ENCODE measurements around the gene RACK1.

RACK1 gene

DNA sequence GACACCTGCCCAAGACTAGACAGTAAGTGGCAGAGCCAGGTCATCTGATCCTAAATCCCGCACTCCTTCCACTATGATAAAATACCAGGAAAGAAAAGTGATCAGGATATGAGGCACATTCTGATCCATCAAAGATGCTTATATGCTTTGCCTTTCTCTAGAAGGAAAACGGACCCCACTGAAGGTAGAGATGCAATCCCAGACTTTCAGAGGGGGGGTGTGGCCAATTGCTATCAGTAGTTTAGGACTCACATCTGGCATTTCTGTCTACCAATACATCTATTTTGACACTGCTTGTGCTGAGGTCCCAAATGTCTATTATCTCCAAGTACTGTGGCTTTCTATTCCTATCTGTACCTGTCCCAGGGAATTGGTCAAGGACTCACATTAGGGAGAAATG is 15.6 kb upstream of the RACK1 start:
- no peak for DNase-seq

DNA sequence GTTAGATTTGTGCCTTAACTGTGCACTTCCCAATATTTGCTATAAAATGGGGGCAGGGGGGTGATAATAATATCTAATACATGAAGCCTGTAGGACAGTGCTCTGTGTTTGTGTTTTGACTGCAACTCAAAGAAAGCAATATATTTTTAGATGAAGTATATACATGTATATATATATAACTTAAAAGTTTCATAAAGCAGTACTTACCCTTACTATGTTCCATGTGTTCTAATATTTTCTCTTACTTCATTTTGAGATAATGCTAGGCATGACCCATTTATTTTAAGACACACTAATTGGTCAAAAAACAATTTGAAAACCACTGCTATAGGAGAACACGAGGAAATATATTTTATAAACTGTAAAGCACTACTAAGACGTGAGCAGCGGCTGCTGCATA is 14.9 kb upstream of the RACK1 start:
- no peak for DNase-seq

DNA sequence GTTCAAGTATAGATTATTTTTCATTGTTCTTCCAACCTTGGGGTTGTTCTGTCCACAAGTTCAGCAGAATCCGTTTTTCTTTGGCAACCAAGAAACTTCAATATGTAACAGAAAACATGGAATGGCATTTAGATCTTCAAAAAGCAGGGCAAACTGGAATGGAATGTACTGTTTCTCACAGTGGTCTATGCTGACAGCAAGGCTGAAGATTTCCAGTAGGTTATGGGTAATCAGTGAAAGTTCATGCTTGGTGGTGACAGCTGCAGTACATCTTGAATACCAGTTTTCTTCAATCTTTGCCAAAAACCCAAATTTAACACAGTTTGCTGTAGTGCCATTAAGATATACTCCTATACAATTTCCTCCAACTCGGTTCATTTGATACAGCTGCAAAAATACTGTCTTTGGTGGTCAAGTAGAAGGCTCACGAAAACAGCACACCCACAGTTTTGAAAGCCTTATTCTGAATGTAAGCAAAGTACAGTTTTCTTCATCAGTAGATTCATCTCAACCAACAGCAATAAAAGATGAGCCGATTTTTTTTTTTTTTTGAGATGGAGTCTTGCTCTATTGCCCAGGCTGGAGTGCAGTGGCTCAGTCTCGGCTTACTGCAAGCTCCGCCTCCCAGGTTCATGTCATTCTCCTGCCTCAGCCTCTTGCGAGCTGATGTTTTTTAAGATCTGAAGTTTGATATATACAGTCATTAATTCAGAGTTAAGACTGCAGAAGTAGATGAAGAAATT is 12.3 kb upstream of the RACK1 start:
- DNase-seq: no peak

DNA sequence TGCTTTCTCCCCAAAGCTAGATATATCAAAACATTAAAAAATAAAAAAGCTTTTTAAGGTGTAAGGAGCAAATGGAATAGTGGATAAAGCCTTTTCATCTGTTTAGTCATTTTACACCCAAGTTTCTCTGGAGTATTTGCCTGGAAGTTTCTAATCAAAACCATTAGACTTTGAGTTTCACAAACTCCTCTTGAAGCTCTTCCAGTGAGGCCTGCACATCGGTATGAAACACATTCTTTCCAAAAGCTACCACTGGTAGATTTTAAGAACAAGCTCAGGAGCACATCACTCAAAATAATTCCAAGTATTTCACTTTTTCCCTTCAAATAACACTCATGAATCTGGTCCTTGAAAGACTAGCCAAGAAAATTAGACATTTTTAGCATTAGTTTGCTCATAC is 11.6 kb upstream of the RACK1 start:
- DNase-seq: no peak

DNA sequence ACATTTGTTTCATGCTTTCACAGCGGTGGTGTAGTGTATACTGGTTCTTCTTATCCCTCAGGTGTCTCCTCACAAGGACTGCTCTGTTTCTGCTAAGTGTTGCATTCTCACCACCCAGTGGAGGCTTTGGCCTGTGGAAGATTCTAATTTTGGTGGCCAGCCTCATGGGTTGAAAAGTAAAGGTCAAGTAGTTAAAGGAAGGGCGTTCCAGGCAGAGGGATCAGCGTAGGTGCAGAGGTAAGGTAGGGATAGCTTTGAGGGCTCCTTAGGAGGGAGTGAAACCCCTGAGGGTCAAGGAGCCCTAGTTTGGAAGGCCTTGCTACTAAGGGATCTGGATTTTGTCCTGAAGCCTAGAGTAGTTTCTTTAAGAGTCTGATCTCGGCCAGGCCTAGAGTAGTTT is 4.6 kb upstream of the RACK1 start:
- no peak for DNase-seq

DNA sequence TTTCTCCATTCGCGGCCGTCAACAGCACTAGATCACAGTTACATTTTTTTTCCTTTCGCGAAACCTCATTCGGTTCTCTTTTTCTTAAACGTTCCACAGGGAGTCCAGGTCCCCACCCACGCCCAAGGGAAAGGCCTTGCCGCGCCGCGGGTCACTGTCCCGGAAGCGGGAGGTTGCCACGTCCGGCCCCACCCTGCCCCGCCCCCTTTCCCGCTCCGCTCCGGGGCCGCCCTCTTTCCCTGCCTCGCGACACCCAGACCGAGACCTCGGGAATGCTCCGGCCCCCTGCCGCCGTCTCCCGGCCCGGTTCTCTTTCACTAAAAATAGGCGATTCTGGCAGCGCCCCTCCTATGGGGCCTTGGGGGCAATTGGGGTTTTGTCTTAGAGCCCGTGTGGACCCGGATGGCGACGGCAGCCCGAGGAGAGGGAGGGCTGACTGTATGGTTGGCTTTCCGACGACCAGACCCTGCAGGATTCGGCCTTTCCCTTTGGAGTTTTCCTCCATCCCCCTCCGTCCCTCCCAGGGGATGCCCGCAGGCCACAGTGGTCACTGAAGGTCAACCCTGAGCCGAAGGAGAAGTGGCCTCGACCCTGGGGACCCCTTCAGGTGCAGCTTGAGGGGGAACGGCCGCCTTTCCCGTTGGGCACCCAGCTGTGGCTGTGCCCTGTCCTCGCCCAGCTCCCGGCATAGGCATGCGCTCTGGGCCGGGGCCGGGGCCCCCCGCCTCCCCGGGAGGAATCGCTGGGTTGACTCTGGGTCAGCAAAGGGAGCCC is 2.8 kb upstream of the RACK1 start:
- DNase-seq: no peak

DNA sequence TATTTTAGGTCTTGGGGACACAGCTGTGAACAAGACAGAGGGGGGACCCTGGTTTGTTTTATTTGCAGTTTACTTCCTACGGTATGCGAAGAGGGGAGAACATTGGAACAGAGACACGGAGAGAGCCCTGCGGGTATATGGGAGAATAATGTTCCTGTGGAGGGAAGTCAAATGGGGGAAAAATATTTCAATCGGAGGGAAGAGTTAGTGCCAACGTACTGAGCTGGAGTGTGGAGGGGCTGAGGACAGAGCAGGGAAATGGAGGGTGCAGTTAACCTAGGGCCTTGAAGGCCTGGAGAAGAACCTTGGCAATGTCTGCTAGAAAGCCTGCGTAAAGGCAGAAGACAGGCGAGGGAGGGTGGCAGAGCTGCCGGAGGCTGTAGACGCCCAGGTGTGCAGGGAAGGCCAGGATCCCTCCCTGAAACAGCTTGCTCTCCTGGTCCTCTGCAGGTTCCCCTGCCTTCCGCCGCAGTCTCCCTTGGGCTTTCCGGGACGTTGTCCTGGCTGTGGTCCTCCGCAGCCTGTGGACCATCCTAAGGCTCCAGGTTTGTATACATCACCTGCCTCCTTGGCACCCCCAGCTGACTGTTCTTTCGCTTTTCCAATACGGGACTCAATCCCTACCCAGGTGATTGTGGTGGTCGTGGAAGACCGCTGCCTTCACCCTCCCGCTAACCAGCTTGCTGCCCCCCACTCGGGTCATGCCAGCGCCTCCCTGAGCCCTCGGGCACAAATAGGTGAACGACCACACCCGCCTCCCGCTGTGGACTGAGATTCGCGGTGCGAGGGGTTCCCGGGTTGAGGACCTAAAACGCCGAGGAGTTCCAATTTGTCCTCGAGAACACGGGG is 1.9 kb upstream of the RACK1 start:
- no peak for DNase-seq

DNA sequence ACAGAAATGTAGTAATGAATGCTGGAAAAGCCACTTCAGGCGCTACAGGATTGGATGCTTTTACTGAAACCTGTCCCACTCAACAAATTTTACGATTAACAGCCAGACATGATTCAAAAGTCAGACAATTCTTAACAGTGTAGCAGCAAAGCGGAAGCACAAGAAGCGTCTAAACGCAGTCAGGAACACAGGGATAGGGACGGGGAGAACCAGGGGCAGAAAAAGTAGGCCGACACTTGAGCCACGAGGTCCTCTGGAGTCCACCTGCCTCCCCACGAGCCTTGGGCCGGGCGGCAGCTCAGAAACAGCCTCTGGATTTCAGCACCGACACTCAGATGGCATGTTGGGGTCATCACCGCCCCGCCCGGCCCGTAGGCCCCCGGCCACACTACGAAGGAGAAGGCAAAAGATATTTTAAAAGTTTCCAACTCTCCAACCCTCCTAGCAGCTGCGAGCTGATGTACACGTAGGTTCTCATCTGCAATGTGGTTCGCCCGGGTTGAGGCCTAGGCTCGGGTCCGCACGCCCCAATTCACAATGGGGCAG is 615 bp downstream of the RACK1 start:
- no peak for DNase-seq

DNA sequence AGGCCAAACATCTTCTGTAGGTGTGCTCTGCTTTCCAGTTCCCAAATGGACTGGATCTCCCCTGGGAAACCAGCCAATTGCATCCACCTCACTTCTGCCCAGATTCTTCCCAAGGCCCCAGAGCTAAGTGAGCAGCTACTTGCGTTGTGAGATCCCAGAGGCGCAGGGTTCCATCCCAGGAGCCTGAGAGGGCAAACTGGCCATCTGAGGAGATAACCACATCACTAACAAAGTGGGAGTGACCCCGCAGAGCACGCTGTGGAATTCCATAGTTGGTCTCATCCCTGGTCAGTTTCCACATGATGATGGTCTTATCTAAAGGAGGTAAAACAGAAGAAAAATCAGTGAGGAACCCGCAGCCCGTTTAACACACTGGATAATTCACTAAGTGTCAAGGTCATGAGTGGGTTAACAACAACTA is 1.7 kb downstream of the RACK1 start:
- no peak for DNase-seq

DNA sequence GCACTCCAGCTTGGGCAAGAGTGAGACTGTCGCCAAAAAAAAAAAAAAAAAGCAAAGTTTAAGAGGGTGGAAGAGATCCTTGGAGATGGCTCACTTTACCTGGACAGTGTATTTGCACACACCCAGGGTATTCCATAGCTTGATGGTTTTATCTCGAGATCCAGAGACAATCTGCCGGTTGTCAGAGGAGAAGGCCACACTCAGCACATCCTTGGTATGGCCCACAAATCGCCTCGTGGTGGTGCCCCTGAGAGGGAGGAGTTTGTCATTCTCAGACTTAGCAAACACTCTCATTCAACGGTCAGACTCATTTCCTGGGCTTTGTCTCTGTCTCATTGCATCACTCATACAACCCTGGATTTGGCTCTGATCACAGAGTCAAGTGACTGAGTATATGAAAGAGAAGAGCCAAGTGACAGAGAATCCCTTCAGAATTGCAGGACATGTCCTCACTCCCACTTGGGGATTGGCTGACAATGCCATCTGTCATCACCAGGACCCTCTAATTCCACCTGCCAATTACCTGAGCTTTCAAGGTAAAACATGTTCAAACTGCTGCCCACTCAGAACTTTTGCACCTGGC is 2.2 kb downstream of the RACK1 start:
- no peak for DNase-seq

DNA sequence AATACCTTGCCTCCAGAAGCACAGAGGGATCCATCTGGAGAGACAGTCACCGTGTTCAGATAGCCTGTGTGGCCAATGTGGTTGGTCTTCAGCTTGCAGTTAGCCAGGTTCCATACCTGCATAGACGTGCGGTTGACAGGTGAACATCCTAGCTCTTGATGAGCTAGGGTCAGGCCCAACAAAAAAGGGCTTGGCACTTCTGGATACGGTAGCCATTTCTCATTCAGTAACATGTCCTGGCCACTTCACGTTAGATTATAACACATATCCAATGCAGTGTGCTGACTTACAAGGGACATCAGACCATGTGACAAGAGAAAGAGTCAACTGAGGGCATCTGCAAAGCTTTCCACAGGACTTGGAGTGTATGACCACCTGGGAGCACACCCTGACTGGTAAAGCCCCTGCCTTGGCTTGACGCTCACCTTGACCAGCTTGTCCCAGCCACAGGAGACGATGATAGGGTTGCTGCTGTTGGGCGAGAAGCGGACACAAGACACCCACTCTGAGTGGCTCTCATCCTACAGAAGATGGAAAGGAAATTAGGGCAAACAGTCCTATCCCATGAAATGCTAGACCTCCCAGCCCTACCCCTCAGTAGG is 4.5 kb downstream of the RACK1 start:
- DNase-seq: no peak

DNA sequence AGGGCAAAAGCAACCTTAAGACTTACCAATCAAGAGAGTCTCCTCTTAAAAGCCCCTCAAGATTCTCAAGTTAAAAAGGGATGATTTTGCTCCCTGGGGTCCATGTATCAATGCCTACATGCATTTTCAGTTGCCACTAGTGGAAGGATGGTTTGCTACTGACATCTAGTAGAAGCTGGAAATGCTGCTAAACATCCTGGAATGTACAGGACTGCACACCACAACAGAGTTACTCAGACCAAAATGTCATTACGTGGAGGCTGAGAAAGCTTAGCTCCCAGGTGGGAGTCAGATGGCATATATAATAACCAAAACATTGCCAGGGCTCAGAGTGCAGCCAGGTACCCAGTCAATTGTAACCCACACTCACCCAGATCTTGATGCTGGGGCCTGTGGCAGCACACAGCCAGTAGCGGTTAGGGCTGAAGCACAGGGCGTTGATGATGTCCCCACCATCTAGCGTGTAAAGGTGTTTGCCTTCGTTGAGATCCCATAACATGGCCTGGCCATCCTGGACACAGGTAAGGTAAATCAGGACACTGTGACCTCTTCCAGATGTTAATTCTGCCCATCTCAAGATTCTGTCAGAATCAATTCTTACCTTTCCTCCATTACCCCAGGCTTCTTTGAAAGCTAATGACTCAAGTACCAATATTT is 5.8 kb downstream of the RACK1 start:
- no peak for DNase-seq

DNA sequence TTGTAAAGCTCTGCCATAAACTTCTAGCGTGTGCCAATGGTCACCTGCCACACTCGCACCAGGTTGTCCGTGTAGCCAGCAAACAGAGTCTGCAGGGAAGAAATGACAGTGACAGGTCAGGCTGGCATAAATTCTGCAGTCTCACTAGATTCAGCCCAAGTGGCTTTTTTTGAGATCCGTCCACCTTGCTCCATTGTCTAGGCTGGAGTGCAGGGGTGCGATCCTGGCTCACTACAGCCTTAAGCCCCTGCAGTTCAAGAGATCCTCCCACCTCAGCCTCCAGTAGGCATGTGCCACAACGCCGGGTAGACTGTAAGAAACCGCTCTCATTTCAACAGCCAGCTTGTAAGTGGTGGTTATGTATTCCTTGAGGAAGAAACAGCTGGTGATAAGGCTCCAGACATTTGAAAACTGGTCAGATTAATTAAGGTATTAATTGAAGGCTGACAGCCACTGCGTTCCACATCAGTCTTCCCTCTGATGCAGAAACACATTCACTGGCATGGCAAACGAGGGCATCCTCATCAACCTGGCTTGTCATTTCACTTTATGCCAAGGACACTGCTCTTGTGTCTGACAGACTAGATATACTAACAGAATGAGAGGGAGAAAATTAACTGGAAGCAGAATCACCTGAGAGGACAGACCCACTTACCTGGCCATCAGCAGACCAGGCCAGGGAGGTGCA is 6.6 kb downstream of the RACK1 start:
- DNase-seq: no peak

DNA sequence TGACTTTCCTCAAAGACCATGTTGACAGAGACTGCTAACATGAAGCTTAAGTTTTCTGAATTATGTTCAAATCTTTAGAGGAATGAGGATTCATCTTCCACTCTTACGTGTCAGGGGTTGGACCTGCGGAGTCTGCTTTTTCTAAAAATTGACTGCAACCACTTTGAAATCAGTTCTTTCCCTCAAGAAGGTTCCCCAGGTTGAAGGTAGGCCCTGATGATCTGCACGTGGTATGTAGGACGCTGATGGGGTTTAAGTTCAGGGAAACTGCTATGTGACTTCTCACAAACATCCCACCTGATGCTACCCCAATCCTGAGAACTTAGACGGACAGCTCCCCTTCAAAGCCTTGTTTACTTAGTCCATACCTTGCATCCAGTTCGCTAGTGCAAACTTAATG is 7.2 kb downstream of the RACK1 start:
- no peak for DNase-seq

DNA sequence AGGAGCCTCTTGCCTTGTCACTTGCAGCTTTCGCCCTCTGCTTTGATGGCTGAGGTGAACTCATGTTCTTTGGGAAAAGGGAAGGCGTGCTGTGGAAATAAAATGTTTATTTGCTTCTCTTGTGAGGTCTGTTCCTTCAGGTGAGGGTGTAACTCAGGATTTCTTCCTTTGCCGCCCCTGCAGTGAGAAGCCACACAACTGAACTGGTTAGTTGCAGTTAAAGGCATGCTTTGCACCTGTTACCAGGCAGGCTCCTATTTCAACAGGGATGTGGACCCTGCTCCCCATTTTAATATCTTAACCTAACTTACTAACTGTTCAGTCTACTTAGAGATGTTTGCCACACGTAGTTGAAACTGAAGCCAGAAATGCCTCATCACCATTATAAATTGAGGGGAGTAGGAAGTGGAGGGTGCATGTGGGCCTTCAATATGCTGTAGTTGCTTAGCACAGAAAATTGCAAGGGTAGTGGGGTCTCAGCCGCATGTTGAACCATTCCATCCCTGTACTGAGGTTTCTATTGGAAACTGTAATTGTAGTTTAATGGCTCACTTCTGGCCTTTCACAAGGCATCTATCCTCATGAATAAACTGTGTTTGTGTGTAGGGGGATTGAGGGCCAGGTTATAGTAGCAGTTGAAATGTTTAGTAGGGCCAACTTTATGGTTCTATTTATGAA is 7.9 kb downstream of the RACK1 start:
- no peak for DNase-seq

DNA sequence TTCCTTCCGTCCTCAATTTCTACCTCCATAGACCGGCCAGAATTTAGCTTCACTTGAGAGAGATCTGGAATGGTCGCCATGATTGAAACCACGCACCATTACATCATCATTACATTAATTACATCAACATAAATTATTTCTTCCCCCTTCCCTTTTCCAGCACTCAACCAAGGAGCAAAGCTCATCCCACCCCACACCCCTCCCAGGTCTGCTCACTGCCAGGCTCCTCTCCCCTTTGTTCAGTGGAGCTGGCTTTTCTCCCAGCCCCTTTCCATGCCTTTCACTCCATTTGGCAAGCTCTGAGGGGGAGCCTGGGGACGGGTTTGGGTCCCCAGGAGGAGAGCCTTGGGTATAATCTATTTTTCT is 8.4 kb downstream of the RACK1 start:
- no peak for DNase-seq

DNA sequence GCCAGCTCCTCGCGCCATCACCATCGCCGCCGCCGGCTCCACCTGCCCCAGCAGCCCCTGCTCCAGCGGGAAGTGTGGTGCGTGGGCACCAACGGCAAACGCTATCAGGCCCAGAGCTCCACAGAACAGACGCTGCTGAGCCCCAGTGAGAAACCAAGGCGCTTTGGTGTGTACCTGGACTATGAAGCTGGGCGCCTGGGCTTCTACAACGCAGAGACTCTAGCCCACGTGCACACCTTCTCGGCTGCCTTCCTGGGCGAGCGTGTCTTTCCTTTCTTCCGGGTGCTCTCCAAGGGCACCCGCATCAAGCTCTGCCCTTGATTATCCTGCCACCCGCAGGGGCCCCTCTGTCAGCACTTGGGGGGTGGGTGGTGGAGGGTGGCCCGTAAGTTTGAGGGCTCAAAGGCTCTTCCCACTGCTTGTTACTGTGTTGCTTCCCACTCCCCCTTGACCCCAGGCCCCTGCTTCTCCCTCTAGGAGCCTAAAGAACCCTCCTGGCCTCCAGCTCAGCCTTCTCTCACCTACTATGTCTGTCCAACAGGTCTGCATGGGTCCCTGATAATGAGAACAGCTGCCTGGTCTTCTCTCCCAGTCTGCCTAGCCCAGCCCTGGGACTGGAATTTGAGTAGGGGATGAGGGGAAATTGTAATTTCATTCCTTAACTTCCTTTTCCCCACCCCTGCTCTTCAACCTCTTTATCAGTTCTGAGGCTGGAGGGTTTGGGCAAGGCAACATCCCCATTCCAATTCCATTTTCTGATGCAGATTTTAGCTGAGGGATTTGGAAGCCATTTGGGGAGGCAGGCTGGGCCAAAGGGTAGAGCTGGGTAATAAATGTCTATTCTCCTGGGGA is 9.0 kb downstream of the RACK1 start:
- DNase-seq: no peak

DNA sequence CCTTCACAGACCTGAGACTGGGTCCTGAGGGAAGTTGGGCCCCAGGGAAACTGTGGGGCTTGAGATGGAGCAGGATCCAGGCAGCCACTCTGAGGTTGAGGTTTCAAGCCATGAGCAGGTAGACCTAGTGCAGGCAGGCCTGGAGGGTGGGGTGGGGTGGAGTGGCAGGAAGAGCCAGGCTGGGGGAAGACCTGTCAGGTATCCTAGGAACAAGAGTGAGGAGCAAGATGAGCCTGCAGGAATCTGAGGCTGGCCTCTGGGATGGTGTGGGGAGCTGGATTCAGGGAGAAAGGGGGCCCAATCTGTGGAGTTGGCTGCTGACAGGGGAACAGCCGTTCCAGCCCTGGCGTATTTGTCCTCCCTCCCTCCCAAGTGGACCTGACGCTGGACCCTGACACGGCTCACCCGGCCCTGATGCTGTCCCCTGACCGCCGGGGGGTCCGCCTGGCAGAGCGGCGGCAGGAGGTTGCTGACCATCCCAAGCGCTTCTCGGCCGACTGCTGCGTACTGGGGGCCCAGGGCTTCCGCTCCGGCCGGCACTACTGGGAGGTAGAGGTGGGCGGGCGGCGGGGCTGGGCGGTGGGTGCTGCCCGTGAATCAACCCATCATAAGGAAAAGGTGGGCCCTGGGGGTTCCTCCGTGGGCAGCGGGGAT is 9.8 kb downstream of the RACK1 start:
- no peak for DNase-seq

DNA sequence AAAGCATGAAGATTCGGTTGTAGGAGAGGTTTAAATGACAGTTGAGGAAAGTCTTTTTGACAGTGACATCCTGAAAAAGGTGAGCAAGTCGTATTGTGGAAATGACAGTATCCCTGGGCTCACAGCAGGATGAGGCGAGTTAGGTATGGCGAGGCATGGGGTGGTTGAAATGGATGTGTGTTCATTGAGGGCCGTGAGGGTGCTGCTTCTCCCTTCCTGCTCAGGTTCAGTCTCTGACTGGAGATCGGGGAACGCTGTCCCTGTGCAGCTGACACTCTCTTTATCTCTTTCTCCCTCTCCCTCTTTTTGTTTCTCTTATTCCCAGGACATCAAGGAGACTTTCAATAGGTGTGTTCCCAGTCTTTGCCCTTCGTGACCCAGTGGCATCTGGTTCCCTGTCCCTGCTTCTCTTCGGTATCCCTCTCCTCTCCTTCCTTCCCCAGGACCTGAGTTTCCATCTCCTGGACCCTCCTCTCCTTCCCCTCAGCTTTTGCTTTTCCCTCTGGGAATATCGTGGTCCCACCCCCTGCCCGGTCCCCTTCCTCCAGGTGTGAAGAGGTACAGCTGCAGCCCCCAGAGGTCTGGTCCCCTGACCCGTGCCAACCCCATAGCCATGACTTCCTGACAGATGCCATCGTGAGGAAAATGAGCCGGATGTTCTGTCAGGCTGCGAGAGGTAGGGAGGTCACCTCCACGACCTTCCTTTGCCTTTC is 10.5 kb downstream of the RACK1 start:
- no peak for DNase-seq

All from NCI-H1417 treated with DMSO at 0.1 percent for 48 hours (cell line).